NCI-H2107 (cell line): ENCODE results near the gene COL5A2.

Experiments
- DNase-seq: peaks from one replicate; lab custom pipeline; 2025; lab: John Stamatoyannopoulos, UW

The COL5A2 gene

GRCh38 chr2:189179570-189179950 is at the start of gene COL5A2:
COL5A2 (minus strand) TSS chr2:189179761; CDS start chr2:189179604, 157 bp downstream.
- DNase-seq, result no peak

DNA sequence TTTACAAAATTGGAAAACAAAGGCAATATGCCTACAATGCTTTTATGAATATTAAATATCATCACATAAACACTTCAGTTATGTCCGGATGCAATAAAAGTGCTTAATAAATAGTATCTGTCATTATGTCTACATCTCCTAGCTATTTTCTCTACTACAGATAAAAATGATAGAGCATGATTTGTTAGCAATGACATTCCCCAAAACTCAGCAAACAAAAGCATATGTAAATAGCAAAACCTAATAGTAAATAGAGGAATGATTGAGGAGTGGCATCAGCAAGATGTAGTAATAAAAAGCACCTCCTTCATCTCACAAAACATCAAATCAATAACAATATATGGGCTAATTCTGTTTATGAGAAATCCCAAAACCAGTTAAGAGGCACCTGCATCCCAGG is 46.5 kb upstream of the COL5A2 start:
- DNase-seq, result no peak

DNA sequence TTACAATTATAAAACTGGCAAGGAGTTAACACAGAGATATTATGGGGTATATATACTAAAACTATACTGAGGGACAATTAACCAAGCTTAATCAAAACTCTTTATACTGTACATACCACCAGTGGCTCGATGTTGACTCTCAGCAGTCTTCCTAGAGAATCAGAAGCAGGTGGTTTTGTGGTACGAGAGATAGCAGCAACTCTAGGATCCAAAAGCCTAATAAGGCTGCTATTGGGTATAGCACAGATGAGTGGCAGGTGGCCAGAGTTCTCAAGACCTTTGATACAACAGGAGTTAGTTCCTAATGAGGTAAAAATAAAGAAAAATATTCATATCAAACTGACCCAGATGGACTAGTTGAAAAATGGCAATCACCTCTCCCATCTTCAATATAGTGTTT is 45.5 kb upstream of the COL5A2 start:
- DNase-seq, result no peak

GRCh38 chr2:189222468-189223105 is 43.0 kb upstream of the COL5A2 start:
- no peak for DNase-seq

DNA sequence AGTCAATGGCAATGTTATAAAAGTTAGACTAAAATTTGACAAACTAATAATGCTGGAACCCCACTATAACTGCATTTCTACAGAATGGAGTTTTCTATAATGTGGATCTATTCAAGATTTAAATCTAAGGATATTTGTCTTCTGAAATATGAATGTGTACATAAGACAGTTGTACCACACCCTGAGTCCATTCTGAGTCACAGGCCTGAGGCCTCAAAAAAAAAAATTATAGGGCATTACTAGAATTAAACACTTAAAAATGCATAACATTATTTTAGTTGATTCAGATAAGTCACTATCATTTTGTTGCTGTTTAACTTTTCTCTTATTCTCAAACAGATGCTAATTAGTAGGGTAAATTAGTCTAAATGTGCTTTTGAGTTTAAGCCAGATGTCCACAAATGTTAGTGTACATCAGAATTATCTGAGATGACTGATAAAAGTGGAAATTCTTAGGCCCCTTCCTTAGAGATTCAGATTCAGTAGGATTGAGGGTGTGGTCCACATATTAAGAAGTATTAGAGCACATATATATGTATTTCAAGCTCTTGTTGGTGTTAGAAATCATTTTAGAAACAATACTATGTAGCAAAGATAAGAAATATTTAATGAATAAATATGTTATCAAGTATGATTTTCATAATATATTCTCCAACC is 42.4 kb upstream of the COL5A2 start:
- DNase-seq, result no peak

GRCh38 chr2:189218236-189218635 is 38.7 kb upstream of the COL5A2 start:
- no peak for DNase-seq

DNA sequence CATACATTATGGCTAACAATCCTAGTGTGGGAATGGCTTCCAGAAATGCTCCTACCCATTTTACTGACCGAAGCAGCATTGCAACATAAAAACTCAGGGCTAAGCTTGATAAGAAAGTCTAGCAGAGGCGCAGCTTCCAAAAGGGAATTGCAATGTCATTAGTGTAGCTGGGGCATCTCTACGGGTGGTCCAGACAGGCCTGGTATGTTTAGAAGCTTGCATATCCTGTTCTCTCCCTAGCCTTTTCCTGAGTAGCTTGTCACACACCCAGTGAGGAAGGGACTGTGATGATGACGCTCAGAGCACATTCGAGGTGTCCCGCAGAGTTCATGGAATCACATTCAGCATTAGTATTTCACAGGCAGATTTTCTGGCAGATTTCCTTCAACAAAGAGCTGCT is 38.0 kb upstream of the COL5A2 start:
- DNase-seq, result no peak

DNA sequence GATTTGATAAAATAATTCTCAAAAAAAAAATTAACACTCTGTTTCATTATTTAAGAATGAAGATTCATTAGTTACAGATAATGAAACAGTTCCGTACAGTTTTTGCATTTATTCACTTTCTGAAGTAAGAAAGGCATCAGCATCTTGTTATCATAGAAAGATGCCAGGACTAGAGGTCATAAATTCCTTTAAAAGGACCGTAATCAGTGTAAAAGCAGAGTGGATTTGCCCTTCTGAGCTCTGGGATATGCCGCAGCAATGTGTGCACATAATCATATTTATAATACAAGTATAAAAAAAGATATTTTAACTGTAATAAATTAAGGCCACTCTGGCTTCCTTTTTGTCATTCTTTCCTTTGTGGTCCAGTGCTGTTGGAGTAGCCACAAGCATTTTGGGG is 37.5 kb upstream of the COL5A2 start:
- no peak for DNase-seq

GRCh38 chr2:189214484-189214883 is 34.9 kb upstream of the COL5A2 start:
- DNase-seq, result no peak

DNA sequence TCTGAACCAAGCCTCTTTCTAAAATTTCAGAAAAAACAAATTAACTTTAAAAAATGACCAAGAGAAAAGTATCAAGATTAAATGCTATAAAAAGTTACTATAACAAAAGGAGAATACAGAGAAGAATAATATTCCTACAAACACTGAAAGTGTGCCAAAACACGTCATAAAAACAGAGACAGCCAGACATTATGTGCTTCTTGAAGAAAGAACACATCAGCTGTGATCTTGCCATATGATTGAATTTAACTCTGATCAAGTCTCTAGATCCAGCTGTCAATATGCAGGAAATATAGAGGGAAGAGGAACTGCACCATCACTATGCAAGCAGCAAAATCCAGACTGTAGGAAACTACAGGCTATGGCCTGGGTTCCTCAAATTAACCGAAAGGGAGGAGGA is 33.7 kb upstream of the COL5A2 start:
- no peak for DNase-seq

GRCh38 chr2:189210250-189211087 is 30.9 kb upstream of the COL5A2 start:
- DNase-seq, result no peak

DNA sequence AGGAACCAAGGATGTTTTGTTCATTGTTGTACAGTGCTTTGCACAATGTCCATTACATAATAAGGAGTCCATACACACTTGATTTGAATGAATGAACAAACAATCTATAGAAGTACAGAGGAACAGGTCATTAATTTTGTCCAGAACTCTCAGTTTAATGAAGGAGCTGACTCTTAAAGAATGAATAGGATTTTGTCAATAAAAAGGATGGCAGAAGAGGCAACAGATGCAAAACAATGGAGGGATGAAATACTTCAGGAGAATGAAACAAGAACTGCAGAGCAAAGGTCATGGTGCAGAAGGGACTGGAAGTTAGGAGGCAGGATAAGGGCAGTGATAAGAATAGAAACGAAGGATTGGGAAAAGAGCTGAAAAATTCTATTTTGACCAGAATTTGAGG is 28.7 kb upstream of the COL5A2 start:
- DNase-seq, result no peak

DNA sequence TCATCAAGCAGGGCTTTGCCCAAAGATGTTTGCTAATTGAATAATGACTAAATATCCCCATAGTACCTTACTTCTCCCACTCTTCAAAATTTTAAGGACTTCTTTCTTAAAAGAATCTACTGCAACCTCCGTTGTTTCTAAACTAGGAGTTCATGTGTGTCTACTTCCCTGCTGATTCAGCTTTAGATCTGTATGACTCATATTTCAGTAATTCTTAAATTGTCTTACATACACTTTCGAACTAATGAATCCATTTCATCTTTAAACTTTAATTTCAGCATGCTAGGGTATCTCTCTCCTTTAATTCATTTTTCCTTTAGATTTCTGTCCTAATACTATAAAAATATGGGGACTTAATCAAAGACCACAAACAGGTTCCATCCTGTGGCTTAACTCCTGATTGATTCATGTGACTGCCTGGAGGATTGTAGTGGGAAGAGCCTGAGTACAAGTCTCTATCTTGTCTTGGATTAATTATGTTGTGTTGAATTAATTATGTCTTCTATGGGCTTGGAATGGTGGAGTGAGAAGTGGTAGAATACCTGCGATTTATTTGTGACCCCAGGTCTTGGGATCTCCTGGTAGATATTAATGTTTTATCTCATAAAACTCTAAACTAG is 24.9 kb upstream of the COL5A2 start:
- DNase-seq, result no peak

DNA sequence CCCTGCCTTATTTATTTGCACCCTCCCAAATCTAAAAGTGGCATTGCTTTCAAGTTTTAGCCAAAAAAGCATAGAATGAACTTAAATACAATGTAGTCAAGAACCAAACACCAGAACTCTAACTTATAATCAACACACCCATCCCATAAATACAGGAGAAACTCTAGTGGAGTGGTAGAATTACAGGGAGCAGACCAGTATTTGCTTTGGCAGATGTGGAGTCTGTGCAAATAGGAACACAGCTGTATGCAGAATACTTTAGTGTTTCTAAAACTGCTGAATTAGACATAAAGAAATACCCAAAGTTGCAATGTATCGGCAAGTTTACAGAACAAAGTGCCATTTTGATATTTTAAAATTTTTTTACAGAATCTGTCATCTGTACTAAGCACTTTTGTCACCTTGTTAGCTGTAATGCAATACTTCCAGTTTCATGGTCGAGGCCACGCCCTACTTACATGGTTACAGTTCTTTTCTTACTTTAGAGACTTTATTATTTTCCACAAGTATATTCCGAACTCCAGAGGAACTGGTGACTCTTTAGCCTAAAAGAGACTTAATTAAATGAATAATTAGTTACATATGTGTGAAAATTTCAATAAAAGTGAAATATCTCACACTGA is 23.7 kb upstream of the COL5A2 start:
- DNase-seq, result no peak

DNA sequence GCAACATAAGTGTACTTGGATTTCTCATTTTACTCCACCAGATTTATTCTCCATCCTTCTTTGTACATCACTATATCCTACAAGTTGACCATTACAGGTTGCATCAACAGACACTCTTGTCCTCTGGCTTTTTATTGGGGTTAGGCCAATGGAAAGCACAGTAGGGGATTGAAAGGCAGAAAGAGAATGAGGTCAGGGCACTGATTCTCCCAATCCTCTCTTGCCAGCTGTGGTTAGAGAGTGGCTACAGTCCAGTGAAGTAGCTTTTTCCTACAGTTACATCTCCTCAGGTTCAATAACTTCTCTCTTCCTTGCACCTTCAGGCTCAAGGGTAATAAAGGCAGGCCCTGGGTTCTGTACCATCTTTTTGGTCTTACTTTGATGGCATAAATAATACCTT is 20.2 kb upstream of the COL5A2 start:
- no peak for DNase-seq

GRCh38 chr2:189192766-189193165 is 13.2 kb upstream of the COL5A2 start:
- no peak for DNase-seq

DNA sequence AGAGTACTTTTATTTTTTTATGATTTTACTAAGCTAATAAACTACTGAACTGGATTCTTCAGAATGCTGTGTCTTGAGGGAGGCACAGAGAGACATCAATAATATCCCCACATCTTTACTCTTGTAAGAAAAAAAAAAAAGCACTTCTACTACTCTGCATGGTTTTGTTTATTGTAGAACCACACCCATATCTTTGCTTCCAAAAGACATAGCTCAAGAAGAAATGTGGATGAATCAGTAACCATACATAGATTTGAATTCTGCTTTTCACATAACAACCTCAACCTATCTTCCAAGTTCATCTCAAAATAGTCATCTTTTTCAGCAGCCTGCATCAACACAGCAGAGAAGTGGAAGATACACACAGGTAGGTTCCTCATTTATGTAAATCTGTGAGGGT is 12.2 kb upstream of the COL5A2 start:
- DNase-seq, result no peak

DNA sequence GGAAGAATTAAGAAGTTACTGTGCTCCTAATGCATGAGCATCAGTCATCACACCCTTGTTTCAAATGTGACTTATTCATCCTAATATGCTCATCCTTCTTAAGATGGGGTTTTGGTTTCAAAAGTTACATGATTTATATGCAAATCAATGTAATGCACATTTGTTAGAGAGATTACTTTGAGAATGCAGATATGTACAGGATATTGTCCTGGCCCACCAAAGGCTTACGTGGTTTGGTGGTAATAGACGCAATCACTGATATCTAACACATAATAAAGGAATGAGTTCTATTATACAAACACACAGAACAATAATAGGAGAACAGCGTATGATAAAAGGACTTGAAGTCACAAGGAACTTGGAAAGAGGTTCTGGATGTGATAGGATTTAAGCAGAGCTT is 11.1 kb upstream of the COL5A2 start:
- no peak for DNase-seq

DNA sequence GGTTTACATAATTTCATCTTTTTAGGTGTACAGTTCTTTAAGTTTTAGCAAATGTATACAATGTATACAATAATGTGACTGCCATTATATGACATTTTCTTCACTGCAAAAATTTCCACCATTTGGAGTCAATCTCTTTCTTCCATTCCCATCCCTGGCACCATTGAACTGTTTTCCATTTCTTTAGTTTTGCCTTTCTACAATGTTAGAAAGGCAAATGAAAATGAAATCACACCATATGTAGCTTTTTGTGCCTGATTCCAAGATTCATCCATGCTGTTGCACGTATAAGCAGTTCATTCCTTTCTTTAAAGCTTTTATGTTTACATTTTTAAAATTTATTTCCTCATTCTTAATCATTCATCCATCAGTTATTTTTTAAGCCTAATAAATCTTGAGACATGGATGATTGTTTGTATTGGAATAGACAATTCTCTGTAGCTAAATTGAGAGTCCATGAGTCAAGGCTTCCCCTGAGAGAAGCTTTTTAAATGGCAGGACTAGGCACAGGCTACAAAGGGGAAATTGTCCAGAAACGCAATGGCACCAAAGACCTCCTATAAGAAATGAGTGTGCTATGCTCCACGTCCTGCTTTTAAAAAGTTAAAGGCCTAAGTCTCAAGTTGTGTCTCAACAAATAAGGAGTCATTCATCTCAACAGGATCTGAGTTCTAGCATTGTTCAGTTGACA is 8.7 kb upstream of the COL5A2 start:
- DNase-seq, result no peak

DNA sequence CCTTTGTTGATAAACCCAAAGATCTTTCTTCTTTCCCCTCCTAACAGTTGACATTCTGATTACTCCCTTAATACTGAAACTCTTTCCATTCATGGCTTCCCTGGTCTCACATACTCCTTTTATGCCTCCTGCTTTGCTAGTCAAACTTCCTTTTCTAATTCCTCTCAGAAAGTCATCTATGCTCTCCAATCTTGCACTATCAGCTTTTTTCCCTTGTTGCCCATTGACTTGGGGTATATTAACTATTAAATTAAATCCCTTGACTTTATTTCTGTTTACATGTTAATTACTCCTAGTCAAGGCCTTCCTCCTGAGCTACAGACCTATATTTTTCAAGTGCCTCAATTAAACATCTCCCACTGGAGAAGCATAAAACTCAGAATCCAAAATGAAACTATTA is 3.6 kb upstream of the COL5A2 start:
- no peak for DNase-seq

- DNase-seq, result no peak
Measured at GRCh38 chr2:189181706-189182105, 2.1 kb upstream of the COL5A2 start.
